NCI-H2029 (cell line): ENCODE results near the gene GGCX.
"Not testable (repeated sequence)": the region's sequence is repeated elsewhere in the genome, so short reads cannot be mapped to it uniquely, and the experiment has no call there.

Experiments used
- DNase-seq: peaks from one replicate; lab custom pipeline; 2025; lab: John Stamatoyannopoulos, UW

GGCX gene

GRCh38 chr2:85575739-85576138 is 14.4 kb upstream of the GGCX start:
- no peak for DNase-seq

- no peak for DNase-seq
Measured at GRCh38 chr2:85566265-85566664, 5.0 kb upstream of the GGCX start.

- DNase-seq = no peak
Measured at GRCh38 chr2:85564144-85564563, 2.9 kb upstream of the GGCX start.

GRCh38 chr2:85560812-85561279 is 447 bp downstream of the GGCX start:
- DNase-seq = no peak

- DNase-seq = not testable (repeated sequence)
Measured at GRCh38 chr2:85560403-85560726, 928 bp downstream of the GGCX start.

- DNase-seq = no peak
Measured at GRCh38 chr2:85558160-85558559, 3.1 kb downstream of the GGCX start.

- no peak for DNase-seq
Measured at GRCh38 chr2:85557130-85557529, 4.2 kb downstream of the GGCX start.

GRCh38 chr2:85554980-85555612 is 6.2 kb downstream of the GGCX start:
- no peak for DNase-seq

GRCh38 chr2:85553184-85553583 is 8.1 kb downstream of the GGCX start:
- DNase-seq = no peak

GRCh38 chr2:85551698-85552678 is 9.3 kb downstream of the GGCX start:
- DNase-seq = peak; percentile 58

GRCh38 chr2:85550486-85550885 is 10.8 kb downstream of the GGCX start:
- DNase-seq = no peak

- DNase-seq = no peak
Measured at GRCh38 chr2:85549826-85550225, 11.5 kb downstream of the GGCX start.

GRCh38 chr2:85549095-85549494 is 12.2 kb downstream of the GGCX start:
- no peak for DNase-seq

GRCh38 chr2:85548608-85548900 is 12.7 kb downstream of the GGCX start:
- no peak for DNase-seq

GRCh38 chr2:85547859-85548607 is 13.3 kb downstream of the GGCX start:
- DNase-seq = no peak

- no peak for DNase-seq
Measured at GRCh38 chr2:85547089-85547858, 14.0 kb downstream of the GGCX start.

- no peak for DNase-seq
Measured at GRCh38 chr2:85545780-85546240, 15.5 kb downstream of the GGCX start.

- not testable (repeated sequence) for DNase-seq
Measured at GRCh38 chr2:85544915-85545779, 16.1 kb downstream of the GGCX start.

- not testable (repeated sequence) for DNase-seq
Measured at GRCh38 chr2:85544254-85544691, 17.0 kb downstream of the GGCX start.

- DNase-seq = no peak
Measured at GRCh38 chr2:85542777-85543176, 18.5 kb downstream of the GGCX start.
